NOMO-1 treated with DMSO at 0.1 percent for 48 hours (cell line): ENCODE measurements around the gene DENND1B.
"Not testable (repeated sequence)": the region's sequence is repeated elsewhere in the genome, so short reads cannot be mapped to it uniquely, and the experiment has no call there.

Experiments
- DNase-seq: peaks from one replicate; lab custom pipeline; 2025; ENCODE audit not compliant: unreplicated experiment; lab: John Stamatoyannopoulos, UW

DENND1B gene

GRCh38 chr1:197745911-197746310 lies 29.4 kb downstream of the DENND1B start:
- DNase-seq: no peak

GRCh38 chr1:197744979-197745378 lies 30.3 kb downstream of the DENND1B start:
- no peak for DNase-seq

- no peak for DNase-seq
Measured at GRCh38 chr1:197743578-197743977, 31.7 kb downstream of the DENND1B start.

GRCh38 chr1:197740992-197741391 lies 34.3 kb downstream of the DENND1B start:
- DNase-seq: no peak

- no peak for DNase-seq
Measured at GRCh38 chr1:197738927-197739326, 36.4 kb downstream of the DENND1B start.

- no peak for DNase-seq
Measured at GRCh38 chr1:197737916-197738315, 37.4 kb downstream of the DENND1B start.

- peak; percentile 30 for DNase-seq
Measured at GRCh38 chr1:197736685-197737084, 38.6 kb downstream of the DENND1B start.

- DNase-seq: no peak
Measured at GRCh38 chr1:197735461-197735860, 39.8 kb downstream of the DENND1B start.

- no peak for DNase-seq
Measured at GRCh38 chr1:197733324-197733723, 42.0 kb downstream of the DENND1B start.

GRCh38 chr1:197732187-197732586 lies 43.1 kb downstream of the DENND1B start:
- DNase-seq: no peak

- no peak for DNase-seq
Measured at GRCh38 chr1:197731449-197731848, 43.8 kb downstream of the DENND1B start.

GRCh38 chr1:197725976-197726375 lies 49.3 kb downstream of the DENND1B start:
- no peak for DNase-seq

- DNase-seq: peak; percentile 17
Measured at GRCh38 chr1:197725044-197725443, 50.2 kb downstream of the DENND1B start.

- DNase-seq: no peak
Measured at GRCh38 chr1:197715806-197716205, 59.5 kb downstream of the DENND1B start.

GRCh38 chr1:197706601-197707000 lies 68.7 kb downstream of the DENND1B start:
- no peak for DNase-seq

GRCh38 chr1:197705941-197706340 lies 69.3 kb downstream of the DENND1B start:
- DNase-seq: no peak

GRCh38 chr1:197700688-197701087 lies 74.6 kb downstream of the DENND1B start:
- DNase-seq: not testable (repeated sequence)

GRCh38 chr1:197696372-197696771 lies 78.9 kb downstream of the DENND1B start:
- no peak for DNase-seq

GRCh38 chr1:197695961-197696360 lies 79.3 kb downstream of the DENND1B start:
- DNase-seq: no peak

GRCh38 chr1:197692965-197693364 lies 82.3 kb downstream of the DENND1B start:
- DNase-seq: peak; percentile 6

- DNase-seq: no peak
Measured at GRCh38 chr1:197691816-197692215, 83.5 kb downstream of the DENND1B start.

- no peak for DNase-seq
Measured at GRCh38 chr1:197690074-197690473, 85.2 kb downstream of the DENND1B start.

GRCh38 chr1:197688233-197688632 lies 87.0 kb downstream of the DENND1B start:
- no peak for DNase-seq
